Stimulated activated CD4-positive, alpha-beta T cell treated with anti-CD3 and anti-CD28 coated beads, Interleukin-4, amount 100 ng/mL, for 1 hour (primary cell): ENCODE measurements around the gene OR10D3.
"Not testable (repeated sequence)": the region's sequence is repeated elsewhere in the genome, so short reads cannot be mapped to it uniquely, and the experiment has no call there.

Experiments used
- DNase-seq: peaks from one replicate; pipeline ENCODE4 v3.0.0-alpha.2; 2020

OR10D3 gene

DNA sequence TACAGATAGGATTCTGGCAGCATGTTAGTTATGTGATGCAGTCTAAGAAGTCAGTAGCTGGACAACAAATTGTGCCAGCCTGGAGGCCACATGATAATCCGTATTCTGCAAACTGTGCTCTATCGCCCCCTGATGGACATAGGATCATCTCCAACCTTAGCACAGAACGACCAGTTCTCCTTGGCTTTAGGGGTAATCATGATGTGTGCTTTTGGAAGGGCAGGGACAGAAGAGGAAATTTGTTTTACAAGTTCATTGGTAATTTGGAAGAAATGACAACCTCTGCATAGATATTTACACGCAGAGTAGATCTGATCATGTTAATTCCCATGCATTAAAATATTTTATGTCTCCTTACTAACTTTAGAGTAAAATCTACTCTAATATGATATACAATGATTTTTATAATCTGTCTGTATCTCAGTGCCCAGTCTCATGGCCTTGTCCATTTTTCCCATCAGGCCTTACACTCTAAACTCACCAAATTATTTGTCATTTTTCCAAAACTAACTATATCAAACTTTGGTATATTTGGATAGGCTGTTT, 12.1 kb downstream of the OR10D3 start:
- no peak for DNase-seq

DNA sequence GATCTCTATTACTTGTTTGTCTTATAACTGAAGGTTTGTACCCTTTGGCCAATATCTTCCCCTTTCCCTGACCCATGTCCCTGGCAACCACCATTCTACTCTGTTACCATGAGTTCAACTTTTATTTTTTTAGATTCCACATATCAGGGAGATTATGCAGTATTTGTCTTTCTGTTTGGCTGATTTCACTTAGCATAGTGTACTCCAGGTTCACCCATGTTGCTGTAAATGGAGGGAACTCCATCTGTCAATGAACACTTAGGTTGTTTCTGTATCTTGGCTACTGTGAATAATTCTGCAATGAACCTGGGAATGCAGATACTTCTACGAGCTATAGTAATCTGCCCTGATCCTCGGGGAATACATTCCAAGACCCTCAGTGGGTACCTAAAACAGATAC, 14.9 kb downstream of the OR10D3 start:
- DNase-seq = no peak

DNA sequence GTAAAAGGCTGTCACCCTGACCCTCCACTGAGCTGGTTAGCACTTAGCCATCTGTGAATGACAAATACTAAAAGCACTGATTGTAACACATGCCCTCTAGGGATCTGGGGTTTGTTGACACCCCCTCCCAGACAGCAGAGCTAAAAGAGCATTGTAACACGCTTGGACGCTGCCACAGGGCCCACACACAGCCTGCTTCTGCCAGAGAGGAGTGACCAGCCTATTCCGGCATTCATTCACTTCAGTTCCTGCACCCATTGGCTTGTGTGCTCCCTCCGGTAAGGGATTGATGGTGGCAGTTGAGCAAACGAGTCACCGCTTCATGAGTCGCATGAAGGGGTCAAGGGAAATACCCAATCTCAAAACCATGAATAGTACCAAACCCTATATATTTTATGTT, 15.8 kb downstream of the OR10D3 start:
- no peak for DNase-seq

DNA sequence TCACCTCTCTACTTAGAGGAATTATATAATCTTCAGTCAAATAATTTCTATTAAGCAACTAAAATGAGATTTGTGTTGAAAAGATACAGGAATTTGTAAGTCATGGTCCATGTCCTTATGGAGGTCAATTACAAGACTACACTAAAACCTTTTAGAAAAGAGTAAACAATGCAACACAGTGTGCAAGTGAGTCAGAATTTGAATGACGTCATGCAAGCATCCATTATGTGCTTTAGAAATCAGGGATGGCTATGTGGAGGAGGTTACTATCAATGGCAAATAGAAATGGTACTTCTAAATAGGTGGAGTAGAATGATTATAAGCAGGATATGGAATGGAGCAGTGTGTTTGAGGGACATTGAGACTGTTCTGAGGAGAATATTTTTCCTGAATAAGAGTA, 16.6 kb downstream of the OR10D3 start:
- DNase-seq = no peak

DNA sequence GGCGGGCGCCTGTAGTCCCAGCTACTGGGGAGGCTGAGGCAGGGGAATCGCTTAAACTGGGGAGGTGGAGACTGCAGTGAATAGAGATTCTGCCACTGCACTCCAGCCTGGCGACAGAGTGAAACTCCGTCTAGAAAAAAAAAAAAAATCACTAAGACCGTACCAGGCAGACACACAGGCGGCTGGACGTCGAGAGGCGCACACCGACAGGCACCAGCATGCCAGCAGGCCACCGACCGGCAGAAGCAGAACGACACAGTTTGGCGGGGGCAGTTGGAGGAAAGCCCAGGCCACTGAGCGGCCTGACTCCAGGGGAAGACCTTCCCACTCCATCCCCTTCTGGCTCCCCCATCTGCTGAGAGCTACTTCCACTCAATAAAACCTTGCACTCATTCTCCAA, 17.5 kb downstream of the OR10D3 start:
- no peak for DNase-seq

DNA sequence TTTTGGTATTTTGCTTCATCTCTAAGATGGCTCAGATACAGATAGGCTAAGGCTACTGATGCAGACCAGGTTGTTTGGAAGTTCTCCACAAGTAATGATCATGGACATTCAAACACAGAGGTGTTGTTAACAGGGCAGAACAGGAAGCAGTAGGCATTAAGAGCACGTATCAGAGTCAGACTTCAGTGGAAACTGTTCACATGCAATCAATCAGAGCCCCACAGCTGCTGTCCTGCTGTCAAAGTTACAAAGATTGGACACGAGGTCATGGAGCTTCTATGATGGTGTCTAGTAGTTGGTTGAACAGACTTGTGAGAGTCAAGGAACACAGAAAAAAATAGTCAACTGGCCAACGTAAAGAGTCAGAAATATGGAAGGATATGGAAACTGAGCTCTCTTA, 19.8 kb downstream of the OR10D3 start:
- DNase-seq = no peak

DNA sequence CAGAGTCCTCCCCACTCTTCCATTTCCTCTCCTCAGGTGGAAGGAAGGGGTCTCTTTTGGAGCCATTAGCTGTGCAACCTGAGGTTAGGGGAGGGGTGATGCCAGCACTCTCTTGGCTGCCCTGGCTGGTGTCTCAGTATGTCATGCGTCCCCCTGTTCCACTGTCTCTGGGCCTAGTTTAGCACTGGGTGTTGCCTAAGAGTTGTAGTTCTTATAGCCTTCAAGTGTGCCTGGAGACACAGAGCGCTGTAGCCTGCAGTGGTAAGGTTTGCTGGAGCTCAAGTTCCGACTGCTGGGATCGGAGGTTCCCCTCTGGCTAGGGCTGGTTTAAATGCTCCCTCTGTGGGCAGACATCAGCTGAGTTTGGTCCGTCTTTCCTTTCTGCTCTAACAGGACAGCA, 20.9 kb downstream of the OR10D3 start:
- no peak for DNase-seq

DNA sequence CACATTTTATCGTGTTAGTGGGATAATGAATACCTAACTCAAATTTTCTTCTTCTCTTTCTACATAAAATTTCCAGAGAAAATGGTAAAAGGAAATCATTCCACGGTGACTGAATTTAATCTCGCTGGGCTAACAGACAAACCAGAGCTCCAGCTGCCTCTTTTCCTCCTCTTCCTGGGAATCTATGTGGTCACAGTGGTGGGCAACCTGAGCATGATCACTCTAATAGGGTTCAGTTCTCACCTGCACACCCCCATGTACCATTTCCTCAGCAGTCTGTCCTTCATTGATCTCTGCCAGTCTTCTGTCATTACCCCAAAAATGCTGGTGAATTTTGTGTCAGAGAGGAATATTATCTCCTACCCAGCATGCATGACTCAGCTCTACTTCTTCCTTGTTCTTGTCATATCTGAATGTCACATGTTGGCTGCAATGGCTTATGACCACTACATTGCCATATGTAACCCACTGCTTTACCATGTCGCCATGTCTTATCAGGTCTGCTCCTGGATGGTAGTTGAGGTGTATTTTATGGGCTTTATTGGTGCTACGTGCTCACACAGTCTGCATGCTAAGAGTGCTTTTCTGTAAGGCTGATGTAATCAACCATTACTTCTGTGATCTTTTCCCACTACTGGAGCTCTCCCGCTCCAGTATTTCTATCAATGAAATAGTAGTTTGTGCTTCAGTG, 24.1 kb downstream of the OR10D3 start:
- DNase-seq = no peak

DNA sequence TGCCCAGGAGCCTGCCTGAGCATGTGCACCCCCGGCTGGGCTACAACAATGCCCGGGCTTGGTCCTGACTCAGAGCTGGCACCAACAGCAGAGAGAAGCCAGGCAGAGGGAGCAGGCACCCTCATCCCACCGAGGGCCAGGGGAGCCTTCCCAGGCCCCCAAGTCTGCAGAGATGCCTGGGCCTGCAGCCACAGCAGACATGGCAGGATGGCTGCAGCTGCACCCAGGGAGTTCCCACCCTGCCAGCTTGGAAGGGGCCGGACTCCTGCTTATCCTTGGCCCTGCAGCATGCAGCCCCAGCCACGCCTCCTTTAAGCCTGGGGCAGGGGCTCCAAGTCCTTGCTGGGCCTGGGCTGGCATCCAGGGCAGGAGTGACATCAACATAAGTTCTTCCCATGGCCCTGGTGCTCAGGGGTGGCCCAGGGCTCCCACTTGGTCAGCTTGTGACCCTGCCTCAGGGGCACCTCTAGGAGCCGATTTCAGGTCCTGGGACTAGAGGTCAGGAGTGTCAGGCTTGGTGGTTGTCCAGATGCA, 26.7 kb downstream of the OR10D3 start:
- DNase-seq = no peak

DNA sequence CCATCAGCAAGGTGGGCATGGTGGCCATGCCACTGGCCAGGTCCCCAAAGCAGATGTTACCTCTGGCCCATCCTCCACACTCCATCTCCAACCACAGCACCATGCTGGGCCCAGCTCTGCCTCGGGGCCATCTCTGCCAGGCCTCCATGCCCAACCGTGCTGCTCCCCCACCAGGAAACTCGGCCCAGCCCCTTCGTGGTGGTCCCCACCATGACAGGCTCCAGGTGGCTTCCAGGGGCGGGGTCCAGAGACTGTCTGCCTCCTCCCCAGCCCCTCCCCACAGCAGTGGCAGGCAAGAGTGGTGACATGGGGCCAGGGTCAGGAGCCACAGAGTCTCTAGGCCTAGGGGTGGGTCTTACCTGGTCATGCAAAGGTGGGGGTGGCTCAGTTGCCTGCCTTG, 27.3 kb downstream of the OR10D3 start:
- DNase-seq = no peak

DNA sequence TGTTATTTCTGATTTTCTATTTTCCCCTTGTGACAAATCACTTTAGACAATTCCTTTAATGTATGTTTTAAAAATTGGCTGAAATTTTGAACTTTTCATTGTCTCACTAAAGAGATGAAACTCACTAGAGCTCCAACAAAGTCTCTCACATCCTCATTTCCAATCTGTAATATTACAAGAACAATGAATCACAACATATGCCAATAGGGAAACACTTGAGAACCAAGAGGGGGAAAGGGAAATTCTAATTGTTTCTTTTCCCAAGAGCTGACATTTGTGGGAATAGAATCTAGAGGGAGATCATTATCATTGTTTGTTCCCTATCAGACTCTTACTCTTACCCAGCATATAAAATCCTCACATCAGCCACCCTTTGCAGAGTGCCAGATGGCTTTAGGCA, 28.2 kb downstream of the OR10D3 start:
- no peak for DNase-seq

DNA sequence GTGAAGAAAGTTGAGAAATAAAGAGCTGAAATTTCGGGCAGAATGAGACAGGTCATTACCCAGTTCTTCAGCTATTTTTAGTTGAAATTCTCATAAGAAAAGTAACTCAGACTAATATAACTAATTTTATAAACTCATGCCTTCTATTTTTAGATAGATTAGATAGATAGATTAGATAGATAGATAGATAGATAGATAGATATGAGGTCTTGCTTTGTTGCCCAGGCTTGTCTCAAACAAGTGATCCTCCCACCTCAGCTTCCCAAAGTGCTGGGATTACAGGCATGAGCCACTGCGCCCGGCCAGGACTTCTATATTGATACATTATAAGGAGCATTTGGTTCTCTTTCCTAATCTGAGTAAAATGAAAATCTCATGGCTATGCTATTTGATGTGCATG, 30.9 kb downstream of the OR10D3 start:
- DNase-seq = no peak

DNA sequence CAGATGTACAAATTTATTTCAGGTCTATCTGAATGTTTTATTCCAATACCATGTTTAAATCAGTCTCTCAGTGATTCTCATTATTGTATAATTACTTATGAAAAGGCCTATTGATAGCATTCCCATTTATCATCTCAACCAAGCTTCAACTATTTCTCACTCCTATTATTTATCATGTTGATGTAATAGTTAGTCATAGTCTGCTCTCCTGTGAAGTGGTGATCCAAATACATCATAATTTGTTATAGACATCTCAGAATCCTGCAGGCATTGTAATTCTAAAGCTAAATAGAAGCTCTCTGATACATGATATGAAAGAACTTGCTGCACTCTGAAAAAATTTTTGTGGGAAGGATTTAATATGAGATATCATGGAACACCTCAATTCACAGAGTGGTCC, 36.0 kb downstream of the OR10D3 start:
- DNase-seq = no peak

DNA sequence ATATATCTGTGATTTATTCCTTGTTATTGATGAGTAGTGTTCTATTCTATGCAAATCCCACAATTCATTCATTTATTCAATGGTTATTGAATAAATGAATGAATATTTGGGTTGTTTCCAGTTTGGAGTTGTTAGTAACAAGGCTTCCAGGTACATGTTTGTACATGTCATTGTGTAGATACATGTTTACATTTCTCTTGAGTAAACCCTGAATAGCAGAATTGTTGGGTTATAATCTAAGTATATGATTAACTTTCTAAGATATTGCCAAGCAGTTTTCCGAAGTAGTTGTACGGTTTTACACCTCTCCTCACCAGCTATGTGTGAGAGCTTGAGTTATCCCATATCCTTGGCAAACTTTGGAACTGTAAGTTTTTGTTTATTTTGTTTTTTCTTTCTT, 39.3 kb downstream of the OR10D3 start:
- no peak for DNase-seq

DNA sequence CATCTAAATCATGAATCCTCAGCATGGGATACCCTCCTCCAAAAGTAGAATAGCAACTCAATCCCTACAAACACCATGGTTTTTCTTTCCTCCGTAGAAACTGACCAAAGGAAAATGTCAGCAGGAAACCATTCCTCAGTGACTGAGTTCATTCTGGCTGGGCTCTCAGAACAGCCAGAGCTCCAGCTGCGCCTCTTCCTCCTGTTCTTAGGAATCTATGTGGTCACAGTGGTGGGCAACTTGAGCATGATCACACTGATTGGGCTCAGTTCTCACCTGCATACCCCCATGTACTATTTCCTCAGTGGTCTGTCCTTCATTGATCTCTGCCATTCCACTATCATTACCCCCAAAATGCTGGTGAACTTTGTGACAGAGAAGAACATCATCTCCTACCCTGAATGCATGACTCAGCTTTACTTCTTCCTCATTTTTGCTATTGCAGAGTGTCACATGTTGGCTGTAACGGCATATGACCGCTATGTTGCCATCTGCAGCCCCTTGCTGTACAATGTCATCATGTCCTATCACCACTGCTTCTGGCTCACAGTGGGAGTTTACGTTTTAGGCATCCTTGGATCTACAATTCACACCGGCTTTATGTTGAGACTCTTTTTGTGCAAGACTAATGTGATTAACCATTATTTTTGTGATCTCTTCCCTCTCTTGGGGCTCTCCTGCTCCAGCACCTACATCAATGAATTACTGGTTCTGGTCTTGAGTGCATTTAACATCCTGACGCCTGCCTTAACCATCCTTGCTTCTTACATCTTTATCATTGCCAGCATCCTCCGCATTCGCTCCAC, 41.7 kb downstream of the OR10D3 start:
- not testable (repeated sequence) for DNase-seq

DNA sequence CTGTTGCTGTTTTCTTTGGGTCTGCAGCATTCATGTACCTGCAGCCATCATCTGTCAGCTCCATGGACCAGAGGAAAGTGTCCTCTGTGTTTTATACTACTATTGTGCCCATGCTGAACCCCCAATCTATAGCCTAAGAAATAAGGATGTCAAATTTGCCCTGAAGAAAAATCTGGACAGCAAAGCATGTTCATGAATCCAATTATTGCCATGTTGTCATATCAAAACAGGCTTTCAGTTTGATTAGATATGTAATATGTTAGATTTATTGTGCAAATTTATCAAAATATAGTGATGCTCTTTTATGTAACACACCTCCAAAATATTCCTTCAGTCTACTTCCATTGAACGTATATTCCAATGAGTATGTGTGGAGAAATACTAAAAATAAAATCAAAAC, 42.3 kb downstream of the OR10D3 start:
- DNase-seq = no peak

DNA sequence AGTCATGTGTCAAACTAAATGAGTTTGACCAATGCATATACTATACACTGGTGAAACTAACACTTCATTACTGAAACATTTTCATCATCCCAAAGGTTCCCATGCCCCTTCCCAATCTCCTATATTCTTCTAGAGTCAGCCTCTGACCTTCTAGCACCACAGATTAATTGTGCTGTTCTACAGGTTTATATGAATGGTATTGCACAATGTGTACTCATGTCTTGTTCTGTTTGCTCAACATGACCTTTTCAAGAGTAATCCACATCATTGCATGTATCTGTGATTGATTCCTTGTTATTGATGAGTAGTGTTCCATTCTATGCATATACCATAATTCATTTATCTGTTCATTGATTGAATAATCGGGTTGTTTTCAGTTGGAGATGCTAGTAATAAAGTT, 50.2 kb downstream of the OR10D3 start:
- no peak for DNase-seq
